Measurements from ENCODE around the gene PPP1R15A.

DNA sequence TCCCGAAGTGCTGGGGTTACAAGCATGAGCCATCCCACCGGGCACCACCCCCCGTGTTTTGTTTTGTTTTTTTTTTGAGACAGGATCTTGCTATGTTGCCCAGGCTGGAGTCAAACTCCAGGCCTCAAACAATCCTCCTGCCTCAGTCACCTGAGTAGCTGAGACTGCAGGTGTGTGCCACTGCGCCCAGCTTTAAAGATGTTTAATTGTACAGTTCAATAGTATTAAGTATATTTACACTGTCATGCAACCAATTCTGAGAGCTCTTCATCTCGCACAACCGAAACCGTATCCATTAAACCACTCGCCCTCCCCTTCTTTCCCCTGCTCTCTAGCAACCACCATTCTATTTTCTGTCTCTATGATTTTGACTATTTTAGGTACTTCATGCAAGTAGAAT, 43.5 kb downstream of the PPP1R15A start:
- TF ChIP-seq CTCF (IDR thresholded peaks at IDR 0.05) (no peak), POLR2A (IDR thresholded peaks at IDR 0.05) (no peak)

Data from upper lobe of left lung (tissue), 4 donors.